Thyroid gland (tissue), 4 donors: ENCODE results near the gene WRAP73. TPM values are rescaled to one million over a fixed set of nuclear protein-coding genes. Genes with fewer than 3 reads are reported as not detected.

Source experiments
- DNase-seq, 2 donors: peaks; one replicate each; pipeline ENCODE4 v3.0.0-alpha.2; 2019
- H3K27ac ChIP-seq, 3 donors: fragments of 200-600 bp; sonication (generic); 1 replicate in 2 of 3; 2 replicates in 1 of 3; pipeline ENCODE4 v1.5.1; 2016 to 2019; ENCODE audit warnings: mild to moderate bottlenecking in 1 of 3, moderate library complexity in 1 of 3
- H3K27me3 ChIP-seq: fragments of 200-600 bp; sonication (generic); one replicate; pipeline ENCODE4 v1.5.1; 2019
- H3K36me3 ChIP-seq, 2 donors: fragments of 200-600 bp; sonication (generic); one replicate each; pipeline ENCODE4 v1.5.1; 2016 to 2019
- H3K4me1 ChIP-seq, 2 donors: fragments of 200-600 bp; sonication (generic); one replicate each; pipeline ENCODE4 v1.5.1; 2017 to 2019
- H3K4me3 ChIP-seq, 3 donors: fragments of 200-600 bp; sonication (generic); replicated peaks in 1 of 3; 1 replicate in 2 of 3; 2 replicates in 1 of 3; pipeline ENCODE4 v1.5.1; 2016; ENCODE audit warnings: mild to moderate bottlenecking in 1 of 3
- H3K9me3 ChIP-seq: fragments of 200-600 bp; sonication (generic); one replicate; pipeline ENCODE4 v1.5.1; 2017
- POLR2A ChIP-seq, 2 donors: fragments of 450-650 bp; IDR thresholded peaks; one replicate each; pipeline ENCODE4 v1.6.1; 2017; ENCODE audit warnings: antibody characterized with exemption in 2 of 2, mild to moderate bottlenecking in 2 of 2, moderate library complexity in 1 of 2
- WGBS, 2 donors: methylation state at CpG; one replicate each; pipeline ENCODE4 v1.1.5; 2017; 5-methylcytosine and 5-hydroxymethylcytosine counted together
- intact Hi-C: fragments of 100-400 bp; cut with DNase I; formaldehyde crosslinking; loops from one replicate; pipeline ENCODE4 v1.15.1; 2023
- total RNA-seq, 4 donors: library from RNA; depleted of rRNA; stranded (reverse); fragments of >200 nt; gene quantifications; one replicate each; pipeline ENCODE4 v1.2.3, GENCODE V29; 2016
- TF ChIP-seq, protein P1 (sequence below), 6 experiments: fragments of 200-600 bp in 3 of 6; fragments of 450-650 bp in 3 of 6; sonication (generic) in 3 of 6; IDR thresholded peaks; one replicate each; pipeline ENCODE4 v1.5.1; 2016 to 2019; ENCODE audit warnings: antibody characterized with exemption in 6 of 6, mild to moderate bottlenecking in 2 of 6, inconsistent platforms in 1 of 6, moderate library complexity in 1 of 6

WRAP73 gene
- total RNA-seq, 4 donors from 2014 or later: 18.5 to 44.0 (median 21.0) TPM

DNA sequence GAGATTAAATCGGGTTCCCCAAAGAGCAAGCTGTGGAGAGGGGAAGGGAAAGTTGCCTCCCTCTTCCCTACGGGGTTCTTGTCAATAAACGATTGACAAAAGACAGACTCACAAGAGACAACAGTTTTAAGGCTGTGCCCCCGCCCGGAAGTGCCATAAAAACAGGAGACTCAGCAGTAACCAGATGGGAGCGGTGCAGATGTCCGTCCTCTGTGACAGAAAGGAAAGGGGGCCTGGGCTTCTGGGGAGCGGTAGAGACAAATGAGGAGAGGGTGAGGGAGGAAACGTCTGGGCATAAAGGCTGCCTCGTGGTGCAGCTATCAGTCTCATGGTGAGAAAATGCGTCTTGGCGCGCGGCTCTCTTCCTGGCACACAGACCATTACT lies 8.3 kb upstream of the WRAP73 start:
- no peak overlapping the region for H3K27ac ChIP-seq
- H3K4me3 ChIP-seq: no peak overlapping the region
- peaks cover 0 to 5% of the 10 kb centered on the region in 2 donors for H3K4me1 ChIP-seq
- 73 to 75% methylated on average over 14 of the region's 14 CpGs for WGBS, 2 donors
- no peaks in the 10 kb centered on the region for H3K36me3 ChIP-seq
- no peak for DNase-seq
- TF ChIP-seq, protein P1, sequence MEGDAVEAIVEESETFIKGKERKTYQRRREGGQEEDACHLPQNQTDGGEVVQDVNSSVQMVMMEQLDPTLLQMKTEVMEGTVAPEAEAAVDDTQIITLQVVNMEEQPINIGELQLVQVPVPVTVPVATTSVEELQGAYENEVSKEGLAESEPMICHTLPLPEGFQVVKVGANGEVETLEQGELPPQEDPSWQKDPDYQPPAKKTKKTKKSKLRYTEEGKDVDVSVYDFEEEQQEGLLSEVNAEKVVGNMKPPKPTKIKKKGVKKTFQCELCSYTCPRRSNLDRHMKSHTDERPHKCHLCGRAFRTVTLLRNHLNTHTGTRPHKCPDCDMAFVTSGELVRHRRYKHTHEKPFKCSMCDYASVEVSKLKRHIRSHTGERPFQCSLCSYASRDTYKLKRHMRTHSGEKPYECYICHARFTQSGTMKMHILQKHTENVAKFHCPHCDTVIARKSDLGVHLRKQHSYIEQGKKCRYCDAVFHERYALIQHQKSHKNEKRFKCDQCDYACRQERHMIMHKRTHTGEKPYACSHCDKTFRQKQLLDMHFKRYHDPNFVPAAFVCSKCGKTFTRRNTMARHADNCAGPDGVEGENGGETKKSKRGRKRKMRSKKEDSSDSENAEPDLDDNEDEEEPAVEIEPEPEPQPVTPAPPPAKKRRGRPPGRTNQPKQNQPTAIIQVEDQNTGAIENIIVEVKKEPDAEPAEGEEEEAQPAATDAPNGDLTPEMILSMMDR (IDR thresholded peaks at IDR 0.05): no peak
- TF ChIP-seq POLR2A (IDR thresholded peaks at IDR 0.05): no peak
- intact Hi-C loops: no loop called here
- no peaks in the 10 kb centered on the region for H3K9me3 ChIP-seq
- no peaks in the 10 kb centered on the region for H3K27me3 ChIP-seq

DNA sequence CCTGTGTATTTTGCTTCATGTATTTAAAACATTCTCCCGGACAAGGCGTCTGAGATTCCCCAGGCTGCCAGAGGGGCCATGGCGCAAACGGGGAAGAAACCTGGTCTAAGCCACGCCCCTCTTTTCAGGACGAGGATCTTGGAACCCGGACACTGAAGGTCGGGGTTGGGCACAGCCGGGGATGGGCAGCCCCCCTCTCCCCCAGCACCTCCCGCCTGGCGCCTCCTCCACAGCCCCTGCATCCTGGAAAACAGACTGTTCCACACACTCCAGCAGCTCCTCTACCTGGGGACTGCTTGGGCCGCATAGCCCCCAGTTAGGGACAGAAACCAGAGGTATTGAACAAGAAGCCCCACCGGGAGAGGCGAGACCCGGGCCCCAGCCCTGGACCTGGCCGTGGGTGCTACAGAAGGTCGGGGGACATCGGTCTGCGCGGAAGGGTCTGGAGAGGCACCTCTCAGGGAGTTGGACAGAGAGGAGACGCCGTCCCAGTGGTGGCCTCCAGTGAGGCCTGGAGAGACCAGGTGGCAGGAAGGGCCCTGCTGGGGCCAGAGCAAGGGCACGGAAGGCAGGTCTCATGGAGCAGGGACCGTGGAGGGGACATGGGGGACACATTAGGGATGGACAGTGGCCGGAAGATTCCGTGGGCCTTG lies 7.8 kb upstream of the WRAP73 start:
- DNase-seq: no peak
- 74 to 81% methylated on average over 17 to 24 of the region's 26 CpGs for WGBS, 2 donors
- Histone ChIP-seq H3K9me3 (no peaks in the 10 kb centered on the region), H3K27ac (no peak overlapping the region), H3K36me3 (no peaks in the 10 kb centered on the region), H3K4me3 (no peak overlapping the region), H3K27me3 (no peaks in the 10 kb centered on the region), H3K4me1 (peaks cover 2 to 5% of the 10 kb centered on the region in 2 donors)
- no peak for TF ChIP-seq POLR2A (IDR thresholded peaks at IDR 0.05)
- TF ChIP-seq, protein P1 (IDR thresholded peaks at IDR 0.05): no peak
- intact Hi-C loops: no loop called here

DNA sequence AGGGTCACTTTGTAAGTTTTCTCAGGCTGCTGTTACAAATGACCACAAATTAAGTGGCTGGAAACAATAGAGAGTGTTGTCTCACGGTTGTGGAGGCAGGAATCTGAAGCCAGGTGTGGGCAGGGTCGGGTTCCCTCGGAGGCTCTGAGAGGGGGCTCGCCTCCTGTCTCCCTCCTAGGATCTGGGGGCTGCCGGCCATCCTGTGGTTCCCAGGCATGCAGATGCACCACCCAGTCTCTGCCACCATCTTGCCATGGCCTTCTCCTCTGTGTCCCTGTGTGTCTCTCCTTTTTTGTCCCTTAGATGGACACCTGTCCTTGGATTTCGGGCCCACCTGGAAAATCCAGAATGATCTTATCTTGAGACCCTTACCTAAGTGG lies 7.2 kb upstream of the WRAP73 start:
- peaks cover 5 to 8% of the 10 kb centered on the region in 2 donors for H3K4me1 ChIP-seq
- no peak for DNase-seq
- 68 to 83% methylated on average over 5 to 6 of the region's 6 CpGs for WGBS, 2 donors
- H3K36me3 ChIP-seq: no peaks in the 10 kb centered on the region
- H3K27ac ChIP-seq: no peak overlapping the region
- intact Hi-C loops: no loop called here
- TF ChIP-seq, protein P1 (IDR thresholded peaks at IDR 0.05): no peak
- no peak for TF ChIP-seq POLR2A (IDR thresholded peaks at IDR 0.05)
- peaks cover under 1% of the 10 kb centered on the region for H3K27me3 ChIP-seq
- no peak overlapping the region for H3K4me3 ChIP-seq
- no peaks in the 10 kb centered on the region for H3K9me3 ChIP-seq

DNA sequence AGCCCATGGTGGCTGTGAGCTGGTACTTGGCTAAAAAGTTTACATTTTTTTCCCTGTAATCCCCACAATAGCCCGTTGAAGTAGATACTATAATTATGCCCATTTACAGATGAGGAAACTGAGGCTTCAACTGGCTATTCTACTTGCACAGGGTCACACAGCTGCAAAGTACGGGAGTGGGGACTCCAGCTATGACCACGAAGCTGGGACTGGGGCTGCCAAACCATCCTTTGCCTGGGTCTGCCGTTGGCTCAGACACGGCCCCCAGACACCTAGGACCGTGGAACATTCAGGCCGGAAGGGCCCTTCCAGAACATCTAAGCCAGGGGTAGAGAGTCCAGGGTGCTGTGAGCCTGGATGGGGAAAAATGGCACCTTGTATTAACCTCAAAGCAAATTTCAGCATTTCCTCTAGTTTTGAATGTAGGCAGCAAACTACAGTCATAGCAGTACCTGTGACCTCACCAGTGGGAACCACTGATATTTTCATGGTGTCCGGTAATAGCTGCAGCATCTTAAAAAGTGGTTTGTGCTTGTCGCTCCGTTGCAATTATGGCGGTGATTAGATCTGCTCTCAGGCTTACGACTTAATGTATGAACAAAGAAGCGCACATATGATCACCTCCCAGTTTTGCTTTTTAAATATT lies 6.7 kb upstream of the WRAP73 start:
- TF ChIP-seq, protein P1 (IDR thresholded peaks at IDR 0.05): no peak
- TF ChIP-seq POLR2A (IDR thresholded peaks at IDR 0.05): no peak
- H3K9me3 ChIP-seq: no peaks in the 10 kb centered on the region
- no peak for DNase-seq
- H3K27ac ChIP-seq: no peak overlapping the region
- H3K4me3 ChIP-seq: no peak overlapping the region
- peaks cover 9 to 13% of the 10 kb centered on the region in 2 donors for H3K4me1 ChIP-seq
- WGBS, 2 donors: 84 to 90% methylated on average over 12 to 13 of the region's 13 CpGs
- H3K36me3 ChIP-seq: no peaks in the 10 kb centered on the region
- intact Hi-C loops: no loop called here
- peaks cover 6% of the 10 kb centered on the region for H3K27me3 ChIP-seq

DNA sequence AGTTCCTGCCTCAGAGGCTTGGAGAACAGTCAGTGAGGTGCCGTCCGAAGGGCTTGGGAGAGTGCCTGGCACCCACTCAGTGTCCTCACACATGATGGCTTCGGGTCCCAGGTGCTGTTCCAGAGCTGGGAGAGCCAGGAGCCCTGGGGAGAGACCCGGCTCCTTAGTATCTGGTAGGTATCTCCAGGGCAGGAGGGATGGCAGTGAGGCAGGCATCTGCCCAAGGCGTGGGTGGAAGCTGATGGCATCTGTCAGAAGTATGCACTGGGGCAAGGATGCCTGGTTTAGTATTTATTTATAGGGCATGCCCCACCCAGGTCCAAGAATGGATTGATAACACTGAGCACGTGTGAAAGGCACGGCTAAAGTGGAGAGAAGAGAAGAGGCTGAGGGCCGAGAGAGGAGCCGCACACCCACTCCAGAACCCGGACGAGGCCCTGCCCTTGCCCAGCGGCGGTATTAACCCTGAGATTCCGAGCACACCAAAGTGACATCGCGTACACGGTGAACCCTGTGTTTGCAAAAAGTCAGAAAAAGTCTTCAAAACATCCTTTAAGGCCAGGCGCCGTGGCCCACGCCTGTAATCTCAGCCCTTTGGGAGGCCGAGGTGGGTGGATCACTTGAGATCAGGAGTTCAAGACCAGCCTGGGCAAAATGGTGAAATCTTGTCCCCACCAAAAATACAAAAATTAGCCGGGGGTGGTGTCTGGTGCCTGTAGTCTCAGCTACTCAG lies 4.8 kb upstream of the WRAP73 start:
- no peak overlapping the region for H3K27ac ChIP-seq
- TF ChIP-seq, protein P1 (IDR thresholded peaks at IDR 0.05): no peak
- TF ChIP-seq POLR2A (IDR thresholded peaks at IDR 0.05): no peak
- intact Hi-C loops: no loop called here
- no peak overlapping the region for H3K4me3 ChIP-seq
- no peaks in the 10 kb centered on the region for H3K9me3 ChIP-seq
- H3K27me3 ChIP-seq: peaks cover 17% of the 10 kb centered on the region
- H3K36me3 ChIP-seq: no peaks in the 10 kb centered on the region
- H3K4me1 ChIP-seq: peaks cover 24 to 28% of the 10 kb centered on the region in 2 donors
- DNase-seq: no peak
- WGBS, 2 donors: 87% methylated on average over 21 to 22 of the region's 22 CpGs
